B cell (primary cell): Measurements from ENCODE around the gene ACP7. TPM values are rescaled to one million over a fixed set of nuclear protein-coding genes. Genes with fewer than 3 reads are reported as not detected.

Experiments
- ATAC-seq: fragments of 200-7000 bp; cut with Tn5 transposase; one replicate; pipeline ENCODE4 v1.10.0; 2021; ENCODE audit warnings: low read depth, mild to moderate bottlenecking, moderate number of reproducible peaks, moderate library complexity
- CTCF ChIA-PET: fragments of 350-600 bp; sonication (Branson Sonifier 250); formaldehyde crosslinking; loops from one replicate; lab custom pipeline; 2021; ENCODE audit warnings: antibody characterized with exemption, inconsistent platforms; lab: Charles Lee
- POLR2A ChIA-PET: fragments of 350-600 bp; sonication (Branson Sonifier 250); formaldehyde crosslinking; loops from one replicate; lab custom pipeline; 2021; ENCODE audit warnings: antibody characterized with exemption; lab: Charles Lee
- DNase-seq: peaks from one replicate; pipeline ENCODE4 v3.0.0; 2013
- H2AFZ ChIP-seq: 2 replicates; pipeline ENCODE4 v1.6.1; 2012; ENCODE audit warnings: mild to moderate bottlenecking, low read depth, low read length; ENCODE audit not compliant: insufficient read depth, poor library complexity, severe bottlenecking
- H3K27ac ChIP-seq, 2 donors: 1 replicate in 1 of 2; 2 replicates in 1 of 2; pipeline ENCODE4 v1.5.1; 2012 to 2013; ENCODE audit warnings: low read length in 2 of 2, mild to moderate bottlenecking in 2 of 2, moderate library complexity in 1 of 2
- H3K27me3 ChIP-seq, 4 experiments: fragments of 200-600 bp in 1 of 4; sonication (generic) in 1 of 4; replicated peaks in 1 of 4; 1 replicate in 2 of 4; 2 replicates in 2 of 4; pipeline versions ENCODE4 v1.6.1 to v1.7.0; 2013 to 2016; ENCODE audit warnings: low read length in 3 of 4, mild to moderate bottlenecking in 2 of 4, mixed read lengths in 1 of 4, moderate library complexity in 1 of 4; ENCODE audit not compliant: insufficient read depth in 4 of 4, control insufficient read depth in 3 of 4; ENCODE audit errors: control extremely low read depth in 1 of 4
- H3K36me3 ChIP-seq, 2 experiments: replicated peaks in 1 of 2; 1 replicate in 1 of 2; 2 replicates in 1 of 2; pipeline versions ENCODE4 v1.6.1 to v1.7.1; 2013; ENCODE audit warnings: low read length in 1 of 2; ENCODE audit not compliant: insufficient read depth in 2 of 2, control insufficient read depth in 1 of 2; ENCODE audit errors: control extremely low read depth in 1 of 2, extremely low read depth in 1 of 2
- H3K4me1 ChIP-seq, 2 donors: fragments of 200-600 bp in 1 of 2; sonication (generic) in 1 of 2; 1 replicate in 1 of 2; 2 replicates in 1 of 2; pipeline versions ENCODE4 v1.5.1 to v1.6.1; 2013 to 2017; ENCODE audit warnings: low read length in 2 of 2; ENCODE audit not compliant: control insufficient read depth in 2 of 2, insufficient read depth in 2 of 2
- H3K4me2 ChIP-seq: replicated peaks from 2 replicates; pipeline ENCODE3; 2012; ENCODE audit warnings: mild to moderate bottlenecking, low read depth, low read length; ENCODE audit not compliant: poor library complexity, severe bottlenecking
- H3K4me3 ChIP-seq, 5 experiments: fragments of 200-600 bp in 1 of 5; sonication (generic) in 1 of 5; 1 replicate in 3 of 5; 2 replicates in 2 of 5; pipeline versions ENCODE4 v1.5.1 to v1.7.0; 2011 to 2016; ENCODE audit warnings: low read length in 4 of 5, mild to moderate bottlenecking in 4 of 5, low read depth in 2 of 5, control low read depth in 1 of 5, moderate library complexity in 1 of 5; ENCODE audit not compliant: insufficient read depth in 1 of 5; ENCODE audit errors: control extremely low read depth in 1 of 5, extremely low read depth in 1 of 5
- H3K79me2 ChIP-seq: fragments of 200-600 bp; sonication (generic); one replicate; pipeline ENCODE4 v1.6.0; 2016; ENCODE audit warnings: low read length; ENCODE audit not compliant: control insufficient read depth, insufficient read depth
- H3K9ac ChIP-seq: fragments of 200-600 bp; sonication (generic); 2 replicates; pipeline ENCODE4 v1.6.1; 2017; ENCODE audit warnings: mild to moderate bottlenecking, low read length, moderate library complexity
- H3K9me3 ChIP-seq, 3 donors: one replicate each; pipeline versions ENCODE4 v1.6.1 to v1.7.1; 2013; ENCODE audit warnings: low read length in 2 of 3; ENCODE audit not compliant: control insufficient read depth in 2 of 3, insufficient read depth in 1 of 3; ENCODE audit errors: control extremely low read depth in 1 of 3
- H4K20me1 ChIP-seq: 2 replicates; pipeline ENCODE4 v1.6.0; 2012; ENCODE audit warnings: mild to moderate bottlenecking, low read length; ENCODE audit not compliant: insufficient read depth, control insufficient read depth, poor library complexity, severe bottlenecking
- H3K27ac Mint-ChIP-seq: one replicate; pipeline ENCODE4 v1.8.0; 2021; ENCODE audit warnings: mixed read lengths
- H3K27me3 Mint-ChIP-seq: one replicate; pipeline ENCODE4 v1.8.0; 2021; ENCODE audit warnings: mixed read lengths
- H3K4me1 Mint-ChIP-seq: one replicate; pipeline ENCODE4 v1.8.0; 2021; ENCODE audit warnings: mixed read lengths
- H3K4me3 Mint-ChIP-seq: one replicate; pipeline ENCODE4 v1.8.0; 2021; ENCODE audit warnings: mixed read lengths
- H3K9me3 Mint-ChIP-seq: one replicate; pipeline ENCODE4 v1.8.0; 2022; ENCODE audit warnings: mixed read lengths; ENCODE audit not compliant: insufficient read depth
- CTCF ChIP-seq: fragments of 200-600 bp; IDR thresholded peaks from one replicate; pipeline ENCODE4 v1.8.0; 2022; ENCODE audit warnings: antibody characterized with exemption, mild to moderate bottlenecking
- EZH2 ChIP-seq: IDR thresholded peaks from 2 replicates; pipeline ENCODE4 v1.6.1; 2012; ENCODE audit warnings: borderline replicate concordance, low read depth, mild to moderate bottlenecking, moderate library complexity, low read length; ENCODE audit not compliant: insufficient read depth, poor library complexity, severe bottlenecking
- WGBS: methylation state at CpG from one replicate; pipeline ENCODE4 v1.1.5; 2013; ENCODE audit warnings: missing lambda C conversion rate; ENCODE audit not compliant: insufficient coverage; 5-methylcytosine and 5-hydroxymethylcytosine counted together
- intact Hi-C: fragments of 100-400 bp; cut with micrococcal nuclease; formaldehyde crosslinking; loops from one replicate; pipeline ENCODE4 v1.10.0; 2022
- polyA plus RNA-seq: library from polyadenylated mRNA; depleted of rRNA; stranded (reverse); fragments of >200 nt; gene quantifications from 2 replicates; pipeline ENCODE4 v1.2.3, GENCODE V29; 2012
- total RNA-seq, 2 donors: library from RNA; stranded (reverse); fragments of 120-200 nt in 1 of 2; gene quantifications; 1 replicate in 1 of 2; 2 replicates in 1 of 2; pipeline versions ENCODE4 v1.2.3 to v1.2.4, GENCODE V29; 2013 to 2022

The ACP7 gene
- total and polyA plus RNA-seq, 2 donors (not counting 1 experiment from before 2014, with no cell fraction given), result not detected

GRCh38 chr19:39133431-39134270, 49.5 kb downstream of the ACP7 start:
- no peaks in the 10 kb centered on the region for H3K9me3 Mint-ChIP-seq
- Histone ChIP-seq H2AFZ (no peak overlapping the region), H4K20me1 (peaks cover 38% of the 10 kb centered on the region), H3K27me3 (no peaks in the 10 kb centered on the region), H3K4me1 (peaks cover 0 to 14% of the 10 kb centered on the region in 2 donors), H3K4me2 (no peak overlapping the region), H3K27ac (no peak overlapping the region), H3K4me3 (no peak overlapping the region), H3K79me2 (peaks cover 71% of the 10 kb centered on the region), H3K9ac (no peak overlapping the region), H3K36me3 (no peaks in the 10 kb centered on the region), H3K9me3 (no peaks in the 10 kb centered on the region)
- no peak for ATAC-seq
- ChIA-PET CTCF (interaction anchor here (0.9 to 2.2 kb wide), 2 partner anchors 22 to 374 kb away, joined by 3 to 8 read pairs; no protein-coding TSS in a partner anchor), POLR2A (no interaction called here)
- TF ChIP-seq EZH2 (no peak), CTCF (no peak)
- H3K4me1 Mint-ChIP-seq, result peaks cover 42% of the 10 kb centered on the region
- DNase-seq, result no peak
- intact Hi-C loops, result no loop called here
- 54% methylated on average over 20 of the region's 23 CpGs for WGBS
- no peaks in the 10 kb centered on the region for H3K27me3 Mint-ChIP-seq
- H3K4me3 Mint-ChIP-seq, result no peak overlapping the region
- H3K27ac Mint-ChIP-seq, result no peak overlapping the region

- H3K4me1 Mint-ChIP-seq, result peaks cover 30% of the 10 kb centered on the region
- ATAC-seq (no peak), DNase-seq (no peak)
- Histone ChIP-seq H3K9ac (no peak overlapping the region), H3K4me1 (peaks cover 0 to 10% of the 10 kb centered on the region in 2 donors), H3K9me3 (no peaks in the 10 kb centered on the region), H3K27ac (no peak overlapping the region), H3K79me2 (peaks cover 78% of the 10 kb centered on the region), H4K20me1 (peaks cover 58% of the 10 kb centered on the region), H3K36me3 (no peaks in the 10 kb centered on the region), H3K4me3 (no peak overlapping the region), H3K27me3 (no peaks in the 10 kb centered on the region), H3K4me2 (no peak overlapping the region), H2AFZ (no peak overlapping the region)
- POLR2A ChIA-PET, result no interaction called here
- no peak overlapping the region for H3K27ac Mint-ChIP-seq
- no peak overlapping the region for H3K4me3 Mint-ChIP-seq
- no peak for TF ChIP-seq EZH2
- no peak for TF ChIP-seq CTCF
- intact Hi-C loops, result no loop called here
- WGBS, result 93% methylated on average over 10 of the region's 13 CpGs
- H3K27me3 Mint-ChIP-seq, result no peaks in the 10 kb centered on the region
- CTCF ChIA-PET, result interaction anchor here (0.7 kb wide), 1 partner anchor 13 kb away, joined by 3 read pairs; no protein-coding TSS in a partner anchor
- no peaks in the 10 kb centered on the region for H3K9me3 Mint-ChIP-seq
Observed at GRCh38 chr19:39135701-39136100, 51.5 kb downstream of the ACP7 start.
